Heart left ventricle (tissue), 16 donors: ENCODE data around the gene VCPKMT. TPM values are rescaled to one million over a fixed set of nuclear protein-coding genes. Genes with fewer than 3 reads are reported as not detected.

Source experiments
- ATAC-seq, 4 donors: fragments of 200-7000 bp; cut with Tn5 transposase; one replicate each; pipeline ENCODE4 v1.9.1; 2020 to 2022; ENCODE audit warnings: moderate library complexity in 4 of 4, mild to moderate bottlenecking in 3 of 4, moderate number of reproducible peaks in 1 of 4
- DNase-seq, 5 donors: peaks; one replicate each; pipeline ENCODE4 v3.0.0-alpha.2; 2020
- H3K27ac ChIP-seq, 12 donors: fragments of 200-600 bp; sonication (generic) in 4 of 12; one replicate each; pipeline versions ENCODE4 v1.5.0 to v1.8.0; 2016 to 2022; ENCODE audit warnings: mild to moderate bottlenecking in 2 of 12
- H3K27me3 ChIP-seq, 9 donors: fragments of 200-600 bp; sonication (generic) in 2 of 9; one replicate each; pipeline versions ENCODE4 v1.5.1 to v1.8.0; 2016 to 2022; ENCODE audit warnings: mild to moderate bottlenecking in 3 of 9
- H3K36me3 ChIP-seq, 9 donors: fragments of 200-600 bp; sonication (generic) in 2 of 9; one replicate each; pipeline versions ENCODE4 v1.5.0 to v1.8.0; 2018 to 2022; ENCODE audit warnings: mild to moderate bottlenecking in 2 of 9
- H3K4me1 ChIP-seq, 12 donors: fragments of 200-600 bp; sonication (generic) in 4 of 12; one replicate each; pipeline versions ENCODE4 v1.5.0 to v1.8.0; 2016 to 2022; ENCODE audit warnings: mild to moderate bottlenecking in 3 of 12
- H3K4me3 ChIP-seq, 12 donors: fragments of 200-600 bp; sonication (generic) in 4 of 12; one replicate each; pipeline versions ENCODE4 v1.5.0 to v1.8.0; 2017 to 2022; ENCODE audit warnings: mild to moderate bottlenecking in 9 of 12, moderate library complexity in 4 of 12
- H3K9me3 ChIP-seq, 12 donors: fragments of 200-600 bp; sonication (generic) in 4 of 12; one replicate each; pipeline versions ENCODE4 v1.5.0 to v1.8.0; 2016 to 2022; ENCODE audit warnings: mild to moderate bottlenecking in 1 of 12
- POLR2A ChIP-seq, 2 donors: fragments of 450-650 bp; IDR thresholded peaks; one replicate each; pipeline ENCODE4 v1.6.1; 2017; ENCODE audit warnings: antibody characterized with exemption in 2 of 2, mild to moderate bottlenecking in 2 of 2, moderate library complexity in 2 of 2
- WGBS, 4 donors: extraction: QIAGEN DNeasy Blood & Tissue Kit in 2 of 4; methylation state at CpG; one replicate each; pipeline versions ENCODE4 v1.1.5 to v1.1.7; 2013 to 2018; 5-methylcytosine and 5-hydroxymethylcytosine counted together
- intact Hi-C, 10 donors: fragments of 100-400 bp; cut with DNase I; formaldehyde crosslinking; loops; one replicate each; pipeline versions ENCODE4 v1.11.1 to v1.14.2; 2022
- polyA plus RNA-seq, 2 donors: library from polyadenylated mRNA; stranded (reverse); fragments of 200-250 nt; gene quantifications; one replicate each; pipeline ENCODE4 v1.2.3, GENCODE V29; 2013
- total RNA-seq, 9 donors: library from RNA; depleted of rRNA in 2 of 9; stranded (reverse); fragments of >200 nt in 2 of 9; fragmentation: NEBNext Ultra II Directional in 3 of 9; extraction: Animal tissue kit (Norgen Biotek cat#: 25700) in 3 of 9; gene quantifications; one replicate each; pipeline versions ENCODE4 v1.1.0 to v1.2.4, GENCODE V29; 2016 to 2023
- TF ChIP-seq, protein P1 (sequence below), 12 donors: fragments of 200-600 bp; sonication (generic) in 4 of 12; IDR thresholded peaks; one replicate each; pipeline versions ENCODE4 v1.5.0 to v1.8.0; 2018 to 2022; ENCODE audit warnings: antibody characterized with exemption in 12 of 12, mild to moderate bottlenecking in 5 of 12
- donor health status: ischemic (EF 13 %, LVEDD 7.1; RV severe dilation, severe dysfunction).
- donor health status: healthy with polysubstance abuse.
- donor health status: DM: no; HTN: yes; CAD: no.
- donor health status: DM: no; HTN: no; CAD: no.
- donor health status: ischemic (EF 25% LVEDD 6.9; RV normal size, moderate dysfunction).
- donor health status: ischemic (EF 25% LVEDD 5.7; RV mildly dilated, moderate dysfunction).
- donor health status: healthy.
- donor health status: DM: yes; HTN: yes; CAD: no.
- donor health status: ischemic (EF 35%, LVEDD 5.7; RV mildly dilated, moderate dysfunction).
- donor health status: nonischemic (EF 11% LVEDD 7.7; RV severe dilation, severe dysfunction).
- donor health status: DM: yes; HTN: yes; CAD: no.
- donor health status: PGD.
- donor health status: ischemic (EF 29% LVEDD 5.4; RV normal size, mild dysfunction).
- donor health status: nonischemic (EF 23%, LVEDD 6.1; RV moderate dilation, normal function).

VCPKMT gene
- total and polyA plus RNA-seq, 11 donors = 0.95 to 7.1 (median 3.1) TPM

GRCh38 chr14:50070840-50071548 is 45.4 kb downstream of the VCPKMT start:
- H3K27me3 ChIP-seq = no peaks in the 10 kb centered on the region
- no peak overlapping the region for H3K27ac ChIP-seq
- H3K4me3 ChIP-seq = no peak overlapping the region
- WGBS, 4 donors = 80 to 88% (median 84%) methylated on average over 13 of the region's 13 CpGs
- DNase-seq (no peak), ATAC-seq (no peak)
- TF ChIP-seq, protein P1, sequence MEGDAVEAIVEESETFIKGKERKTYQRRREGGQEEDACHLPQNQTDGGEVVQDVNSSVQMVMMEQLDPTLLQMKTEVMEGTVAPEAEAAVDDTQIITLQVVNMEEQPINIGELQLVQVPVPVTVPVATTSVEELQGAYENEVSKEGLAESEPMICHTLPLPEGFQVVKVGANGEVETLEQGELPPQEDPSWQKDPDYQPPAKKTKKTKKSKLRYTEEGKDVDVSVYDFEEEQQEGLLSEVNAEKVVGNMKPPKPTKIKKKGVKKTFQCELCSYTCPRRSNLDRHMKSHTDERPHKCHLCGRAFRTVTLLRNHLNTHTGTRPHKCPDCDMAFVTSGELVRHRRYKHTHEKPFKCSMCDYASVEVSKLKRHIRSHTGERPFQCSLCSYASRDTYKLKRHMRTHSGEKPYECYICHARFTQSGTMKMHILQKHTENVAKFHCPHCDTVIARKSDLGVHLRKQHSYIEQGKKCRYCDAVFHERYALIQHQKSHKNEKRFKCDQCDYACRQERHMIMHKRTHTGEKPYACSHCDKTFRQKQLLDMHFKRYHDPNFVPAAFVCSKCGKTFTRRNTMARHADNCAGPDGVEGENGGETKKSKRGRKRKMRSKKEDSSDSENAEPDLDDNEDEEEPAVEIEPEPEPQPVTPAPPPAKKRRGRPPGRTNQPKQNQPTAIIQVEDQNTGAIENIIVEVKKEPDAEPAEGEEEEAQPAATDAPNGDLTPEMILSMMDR (IDR thresholded peaks at IDR 0.05) = no peak
- no peak for TF ChIP-seq POLR2A (IDR thresholded peaks at IDR 0.05)
- H3K9me3 ChIP-seq = no peaks in the 10 kb centered on the region
- intact Hi-C loops = no loop called here
- no peaks in the 10 kb centered on the region for H3K4me1 ChIP-seq
- H3K36me3 ChIP-seq = no peaks in the 10 kb centered on the region

DNA sequence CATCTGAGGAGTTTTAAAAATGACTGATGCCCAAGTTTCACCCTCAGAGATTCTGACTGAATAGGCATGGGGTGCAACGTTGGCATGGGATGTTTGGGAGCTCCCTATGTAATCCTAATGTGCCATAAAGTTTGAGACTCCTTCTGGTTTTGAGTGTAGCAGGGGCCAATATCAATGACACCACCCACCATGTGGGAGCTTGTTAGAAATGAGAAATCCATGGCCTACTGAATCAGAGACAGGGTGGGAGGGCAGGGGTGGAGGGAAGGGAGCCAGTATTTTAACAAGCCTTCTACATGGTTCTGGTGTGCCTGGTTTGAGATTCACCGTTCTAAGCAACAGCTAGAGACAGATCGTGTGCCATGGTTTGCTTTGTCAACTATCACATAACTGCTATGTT is 46.1 kb downstream of the VCPKMT start:
- Histone ChIP-seq H3K27ac (no peak overlapping the region), H3K4me3 (no peak overlapping the region), H3K4me1 (peaks cover 0 to 7% (median 0%) of the 10 kb centered on the region in 12 donors), H3K9me3 (no peaks in the 10 kb centered on the region), H3K36me3 (no peaks in the 10 kb centered on the region), H3K27me3 (no peaks in the 10 kb centered on the region)
- 81 to 95% (median 91%) methylated on average over 3 of the region's 3 CpGs for WGBS, 4 donors
- intact Hi-C loops = no loop called here
- TF ChIP-seq POLR2A (IDR thresholded peaks at IDR 0.05) = no peak
- TF ChIP-seq, protein P1 (IDR thresholded peaks at IDR 0.05) = no peak
- DNase-seq (no peak), ATAC-seq (no peak)

- no peak for TF ChIP-seq POLR2A (IDR thresholded peaks at IDR 0.05)
- TF ChIP-seq, protein P1 (IDR thresholded peaks at IDR 0.05) = no peak
- ATAC-seq = no peak
- Histone ChIP-seq H3K27me3 (no peaks in the 10 kb centered on the region), H3K27ac (no peak overlapping the region), H3K9me3 (no peaks in the 10 kb centered on the region), H3K4me3 (no peak overlapping the region), H3K4me1 (peaks cover 0 to 16% (median 0%) of the 10 kb centered on the region in 12 donors), H3K36me3 (no peaks in the 10 kb centered on the region)
- no peak for DNase-seq
- WGBS, 4 donors = 66 to 76% (median 71%) methylated on average over 2 of the region's 2 CpGs
- intact Hi-C loops = no loop called here
These were observed 47.0 kb downstream of the VCPKMT start for GRCh38 chr14:50069325-50069724.

GRCh38 chr14:50068496-50068895 is 47.9 kb downstream of the VCPKMT start:
- Histone ChIP-seq H3K27me3 (no peaks in the 10 kb centered on the region), H3K4me3 (no peak overlapping the region), H3K9me3 (no peaks in the 10 kb centered on the region), H3K27ac (no peak overlapping the region), H3K36me3 (no peaks in the 10 kb centered on the region), H3K4me1 (peaks cover 0 to 18% (median 0%) of the 10 kb centered on the region in 12 donors)
- intact Hi-C loops = no loop called here
- TF ChIP-seq, protein P1 (IDR thresholded peaks at IDR 0.05) = no peak
- no peak for TF ChIP-seq POLR2A (IDR thresholded peaks at IDR 0.05)
- no peak for DNase-seq
- 94 to 97% (median 95%) methylated on average over 7 of the region's 7 CpGs for WGBS, 4 donors
- no peak for ATAC-seq
